Measurements from ENCODE around the gene IP6K3.

IP6K3 gene

GRCh38 chr6:33790910-33791309, 44.2 kb upstream of the IP6K3 start:
- Histone ChIP-seq H3K4me1 (ENCODE audit: low read length) (peaks cover 12% of the 10 kb centered on the region), H3K27me3 (ENCODE audit: low read depth, low read length) (no peaks in the 10 kb centered on the region), H3K4me3 (ENCODE audit: low read length) (no peak overlapping the region), H3K79me2 (ENCODE audit: low read length) (peaks cover 30% of the 10 kb centered on the region), H3K9me3 (ENCODE audit: insufficient read depth, low read length) (no peaks in the 10 kb centered on the region), H3K9ac (ENCODE audit: low read length) (no peak overlapping the region), H2AFZ (ENCODE audit: low read depth, low read length) (no peak overlapping the region), H4K20me1 (ENCODE audit: insufficient read depth, low read length) (peaks cover 14% of the 10 kb centered on the region), H3K27ac (ENCODE audit: low read length) (no peak overlapping the region), H3K36me3 (replicated peaks; ENCODE audit: low read depth, low read length) (peaks cover 11% of the 10 kb centered on the region), H3K4me2 (ENCODE audit: low read length) (no peak overlapping the region)
- TF ChIP-seq CTCF (IDR thresholded peaks at IDR 0.05; ENCODE audit: low read depth, low read length) (no peak), EZH2phosphoT487 (IDR thresholded peaks at IDR 0.05; ENCODE audit: low read depth) (no peak)

GRCh38 chr6:33790379-33790778, 43.7 kb upstream of the IP6K3 start:
- H3K27ac ChIP-seq (ENCODE audit: low read length) = no peak overlapping the region
- peaks cover 12% of the 10 kb centered on the region for H3K36me3 ChIP-seq (replicated peaks; ENCODE audit: low read depth, low read length)
- H3K4me1 ChIP-seq (ENCODE audit: low read length) = peaks cover 12% of the 10 kb centered on the region
- no peaks in the 10 kb centered on the region for H3K27me3 ChIP-seq (ENCODE audit: low read depth, low read length)
- peaks cover 14% of the 10 kb centered on the region for H4K20me1 ChIP-seq (ENCODE audit: insufficient read depth, low read length)
- no peak overlapping the region for H3K4me3 ChIP-seq (ENCODE audit: low read length)
- no peaks in the 10 kb centered on the region for H3K9me3 ChIP-seq (ENCODE audit: insufficient read depth, low read length)
- peaks cover 35% of the 10 kb centered on the region for H3K79me2 ChIP-seq (ENCODE audit: low read length)
- H3K4me2 ChIP-seq (ENCODE audit: low read length) = no peak overlapping the region
- no peak overlapping the region for H3K9ac ChIP-seq (ENCODE audit: low read length)
- no peak for TF ChIP-seq CTCF (IDR thresholded peaks at IDR 0.05; ENCODE audit: low read depth, low read length)
- no peak overlapping the region for H2AFZ ChIP-seq (ENCODE audit: low read depth, low read length)

- no peaks in the 10 kb centered on the region for H3K9me3 ChIP-seq (ENCODE audit: insufficient read depth, low read length)
- no peak overlapping the region for H3K9ac ChIP-seq (ENCODE audit: low read length)
- peak overlapping the region; percentile 88 for H3K4me3 ChIP-seq (ENCODE audit: low read length)
- H2AFZ ChIP-seq (ENCODE audit: low read depth, low read length) = peak overlapping the region; percentile 93
- H3K79me2 ChIP-seq (ENCODE audit: low read length) = peaks cover 42% of the 10 kb centered on the region
- peaks cover 14% of the 10 kb centered on the region for H4K20me1 ChIP-seq (ENCODE audit: insufficient read depth, low read length)
- H3K4me2 ChIP-seq (ENCODE audit: low read length) = peak overlapping the region; percentile 73
- H3K36me3 ChIP-seq (replicated peaks; ENCODE audit: low read depth, low read length) = peaks cover 12% of the 10 kb centered on the region
- no peaks in the 10 kb centered on the region for H3K27me3 ChIP-seq (ENCODE audit: low read depth, low read length)
- H3K4me1 ChIP-seq (ENCODE audit: low read length) = peaks cover 12% of the 10 kb centered on the region
- no peak overlapping the region for H3K27ac ChIP-seq (ENCODE audit: low read length)
- TF ChIP-seq EZH2phosphoT487 (IDR thresholded peaks at IDR 0.05; ENCODE audit: low read depth) (no peak), CTCF (IDR thresholded peaks at IDR 0.05; ENCODE audit: low read depth, low read length) (no peak)
Measured at GRCh38 chr6:33789550-33789895, 42.8 kb upstream of the IP6K3 start.

- Histone ChIP-seq H3K27ac (ENCODE audit: low read length) (peak within 1 kb of the TSS; percentile 67), H4K20me1 (ENCODE audit: insufficient read depth, low read length) (peaks cover 14% of the 10 kb centered on the region)
Measured at GRCh38 chr6:33788694-33789549, 42.2 kb upstream of the IP6K3 start, which contains the start of gene LEMD2. Gene LEMD2 (minus strand): TSS chr6:33789130. CDS start chr6:33789116, 14 bp downstream.

More at GRCh38 chr6:33788694-33789549, 42.2 kb upstream of the IP6K3 start, which contains the start of gene LEMD2:
- Histone ChIP-seq H3K79me2 (ENCODE audit: low read length) (peaks cover 42% of the 10 kb centered on the region), H3K4me2 (ENCODE audit: low read length) (peak within 1 kb of the TSS; percentile 85), H3K4me1 (ENCODE audit: low read length) (peaks cover 12% of the 10 kb centered on the region), H3K9me3 (ENCODE audit: insufficient read depth, low read length) (no peaks in the 10 kb centered on the region), H2AFZ (ENCODE audit: low read depth, low read length) (peak within 1 kb of the TSS; percentile 93), H3K27me3 (ENCODE audit: low read depth, low read length) (no peaks in the 10 kb centered on the region), H3K4me3 (ENCODE audit: low read length) (peak within 1 kb of the TSS; percentile 88), H3K9ac (ENCODE audit: low read length) (peak within 1 kb of the TSS; percentile 77), H3K36me3 (replicated peaks; ENCODE audit: low read depth, low read length) (peaks cover 14% of the 10 kb centered on the region)
- TF ChIP-seq CTCF (IDR thresholded peaks at IDR 0.05; ENCODE audit: low read depth, low read length) = no peak
- TF ChIP-seq EZH2phosphoT487 (IDR thresholded peaks at IDR 0.05; ENCODE audit: low read depth) = no peak

Data from OCI-LY3 (cell line).